Mesothelial cell of epicardium (in vitro differentiated cells): ENCODE measurements around the gene ZFP92. TPM values are rescaled to one million over a fixed set of nuclear protein-coding genes. Genes with fewer than 3 reads are reported as not detected.

ENCODE experiments used
- DNase-seq, 2 experiments: peaks; one replicate each; pipeline ENCODE4 v3.0.0; 2021; ENCODE audit warnings: low spot score in 2 of 2; ENCODE audit not compliant: unreplicated experiment in 2 of 2
- H3K27ac Mint-ChIP-seq: 2 replicates; pipeline ENCODE4 v1.8.0; 2021; ENCODE audit warnings: mixed read lengths
- H3K27me3 Mint-ChIP-seq: 2 replicates; pipeline ENCODE4 v1.8.0; 2021; ENCODE audit warnings: low read depth, mixed read lengths
- H3K36me3 Mint-ChIP-seq: 2 replicates; pipeline ENCODE4 v1.8.0; 2021; ENCODE audit warnings: mixed read lengths
- H3K4me1 Mint-ChIP-seq: 2 replicates; pipeline ENCODE4 v1.8.0; 2021; ENCODE audit warnings: mixed read lengths
- H3K4me3 Mint-ChIP-seq: 2 replicates; pipeline ENCODE4 v1.8.0; 2021; ENCODE audit warnings: mild to moderate bottlenecking, moderate library complexity, mixed read lengths
- H3K9me3 Mint-ChIP-seq: 2 replicates; pipeline ENCODE4 v1.8.0; 2021; ENCODE audit warnings: mixed read lengths
- total RNA-seq: library from RNA; stranded (reverse); gene quantifications from 3 replicates; pipeline ENCODE4 v1.2.1, GENCODE V29; 2021
- TF ChIP-seq, protein P1 (sequence below): fragments of 200-600 bp; sonication (generic); IDR thresholded peaks from one replicate; pipeline ENCODE4 v1.5.0; 2021; ENCODE audit warnings: antibody characterized with exemption; ENCODE audit not compliant: unreplicated experiment

ZFP92 gene
- total RNA-seq, 1 donor from 2014 or later = 1.3 TPM

DNA sequence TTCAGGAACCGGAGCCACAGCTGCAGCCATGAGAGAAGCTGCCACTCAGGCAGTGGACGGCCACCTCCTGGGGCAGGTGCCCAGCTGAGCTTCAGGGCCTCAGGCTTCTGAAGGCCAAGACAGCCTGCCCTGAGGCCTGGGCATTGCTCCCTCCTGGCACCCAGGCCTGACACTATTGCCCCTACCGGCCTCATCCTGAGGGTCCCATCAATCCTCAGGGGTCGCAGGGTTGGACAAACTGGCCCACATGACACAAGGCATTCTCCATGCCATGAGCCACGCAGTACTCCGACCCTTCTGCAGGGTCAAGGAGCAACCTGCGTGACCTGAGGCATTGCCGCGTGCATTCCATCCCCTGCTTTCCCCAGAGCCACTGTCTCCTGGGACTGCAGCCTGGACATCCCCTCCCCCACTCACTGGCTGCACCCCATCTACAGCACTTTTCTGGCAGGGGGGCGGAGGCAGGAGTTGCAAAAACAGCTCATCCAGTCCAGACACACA, 3.0 kb upstream of the ZFP92 start:
- Mint-ChIP-seq H3K9me3 (peaks cover 6% of the 10 kb centered on the region), H3K27me3 (peaks cover 30% of the 10 kb centered on the region), H3K4me3 (no peak overlapping the region), H3K36me3 (no peaks in the 10 kb centered on the region), H3K4me1 (peaks cover 14% of the 10 kb centered on the region), H3K27ac (no peak overlapping the region)
- no peak for DNase-seq
- TF ChIP-seq, protein P1, sequence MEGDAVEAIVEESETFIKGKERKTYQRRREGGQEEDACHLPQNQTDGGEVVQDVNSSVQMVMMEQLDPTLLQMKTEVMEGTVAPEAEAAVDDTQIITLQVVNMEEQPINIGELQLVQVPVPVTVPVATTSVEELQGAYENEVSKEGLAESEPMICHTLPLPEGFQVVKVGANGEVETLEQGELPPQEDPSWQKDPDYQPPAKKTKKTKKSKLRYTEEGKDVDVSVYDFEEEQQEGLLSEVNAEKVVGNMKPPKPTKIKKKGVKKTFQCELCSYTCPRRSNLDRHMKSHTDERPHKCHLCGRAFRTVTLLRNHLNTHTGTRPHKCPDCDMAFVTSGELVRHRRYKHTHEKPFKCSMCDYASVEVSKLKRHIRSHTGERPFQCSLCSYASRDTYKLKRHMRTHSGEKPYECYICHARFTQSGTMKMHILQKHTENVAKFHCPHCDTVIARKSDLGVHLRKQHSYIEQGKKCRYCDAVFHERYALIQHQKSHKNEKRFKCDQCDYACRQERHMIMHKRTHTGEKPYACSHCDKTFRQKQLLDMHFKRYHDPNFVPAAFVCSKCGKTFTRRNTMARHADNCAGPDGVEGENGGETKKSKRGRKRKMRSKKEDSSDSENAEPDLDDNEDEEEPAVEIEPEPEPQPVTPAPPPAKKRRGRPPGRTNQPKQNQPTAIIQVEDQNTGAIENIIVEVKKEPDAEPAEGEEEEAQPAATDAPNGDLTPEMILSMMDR = no peak

DNA sequence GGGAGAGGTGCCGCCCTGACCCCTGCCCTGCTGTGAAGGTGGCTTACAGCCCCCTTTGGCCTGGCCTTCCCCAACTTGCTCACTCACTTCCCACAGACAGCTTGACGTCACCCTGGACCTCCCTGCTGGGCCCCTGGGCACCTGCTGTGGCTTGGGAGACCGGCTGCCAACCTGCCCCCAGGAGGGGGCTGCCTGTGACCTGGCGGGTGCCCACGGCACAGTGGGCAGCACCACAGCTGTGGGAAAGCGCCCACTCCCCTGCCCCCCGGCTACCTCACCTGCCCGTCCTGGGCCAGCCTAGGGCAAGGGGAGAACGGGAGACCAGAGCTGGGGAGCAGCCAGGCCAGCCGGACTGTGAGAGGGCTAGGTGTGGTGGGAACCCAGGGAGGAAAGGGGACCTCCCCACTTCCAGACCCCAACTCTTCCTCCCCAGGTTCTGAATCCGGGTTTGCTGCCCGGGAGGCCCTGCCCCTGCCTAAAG, 2.4 kb upstream of the ZFP92 start:
- Mint-ChIP-seq H3K4me3 (no peak overlapping the region), H3K9me3 (peaks cover 4% of the 10 kb centered on the region), H3K27ac (no peak overlapping the region), H3K4me1 (peaks cover 14% of the 10 kb centered on the region), H3K36me3 (no peaks in the 10 kb centered on the region), H3K27me3 (peaks cover 30% of the 10 kb centered on the region)
- no peak for DNase-seq
- TF ChIP-seq, protein P1 = no peak

DNA sequence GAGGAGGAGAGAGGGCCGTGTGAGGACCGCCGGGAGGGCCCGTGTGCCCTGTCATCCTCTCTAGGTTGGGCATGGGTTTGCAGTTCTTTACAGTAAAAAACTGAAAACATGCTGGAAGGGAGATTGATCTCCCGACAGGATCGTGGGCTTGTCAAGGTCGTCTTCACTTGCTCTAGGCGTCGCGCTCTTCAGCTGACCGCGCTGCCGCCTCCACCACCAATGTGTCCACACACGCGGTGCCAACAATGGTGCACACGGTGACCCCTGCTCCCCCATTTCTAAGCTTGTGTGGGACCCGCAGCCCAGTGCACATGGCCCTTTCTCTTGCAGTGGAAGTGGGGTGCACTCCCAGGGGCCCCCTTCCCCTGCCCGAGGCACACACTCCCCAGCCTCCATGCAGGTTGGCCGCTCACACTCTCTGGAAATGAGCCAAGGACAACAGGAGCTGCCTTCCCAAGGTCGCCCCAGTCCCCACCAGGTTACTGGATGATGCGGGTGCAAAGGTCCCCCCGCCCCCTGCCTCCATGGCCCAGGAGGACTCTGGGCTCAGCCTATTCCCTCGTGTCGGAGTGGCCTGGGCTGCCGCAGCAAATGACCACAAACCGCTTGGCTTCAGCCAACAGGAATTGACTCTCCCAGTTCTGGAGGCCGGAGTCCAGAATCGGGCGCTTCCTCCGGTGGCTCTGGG, 1.7 kb upstream of the ZFP92 start:
- peaks cover 26% of the 10 kb centered on the region for H3K27me3 Mint-ChIP-seq
- H3K27ac Mint-ChIP-seq = no peak overlapping the region
- H3K4me3 Mint-ChIP-seq = no peak overlapping the region
- H3K9me3 Mint-ChIP-seq = peaks cover 4% of the 10 kb centered on the region
- TF ChIP-seq, protein P1 = no peak
- DNase-seq = no peak
- H3K36me3 Mint-ChIP-seq = no peaks in the 10 kb centered on the region
- peaks cover 14% of the 10 kb centered on the region for H3K4me1 Mint-ChIP-seq

DNA sequence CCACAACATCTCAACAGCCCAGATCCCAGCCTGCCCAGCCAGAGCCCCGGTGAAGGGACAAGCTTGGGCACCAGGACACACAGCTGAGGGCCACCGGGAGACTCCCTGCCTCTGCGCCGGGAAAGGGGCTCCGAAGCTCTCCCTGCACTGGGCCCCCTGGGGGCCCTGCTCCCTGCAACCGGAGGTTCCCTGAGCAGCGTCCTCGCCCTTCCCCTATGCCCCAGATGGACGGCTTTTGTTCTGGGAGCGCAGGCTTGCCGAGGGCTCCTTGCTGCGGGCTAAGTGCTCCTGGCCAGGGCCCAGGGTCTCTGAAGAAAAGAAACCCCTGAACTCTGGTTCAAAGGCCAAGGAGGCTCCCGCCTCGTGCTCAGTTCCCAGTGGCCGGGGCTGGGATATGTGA, 899 bp upstream of the ZFP92 start:
- no peaks in the 10 kb centered on the region for H3K36me3 Mint-ChIP-seq
- H3K27me3 Mint-ChIP-seq = peaks cover 19% of the 10 kb centered on the region
- no peak overlapping the region for H3K27ac Mint-ChIP-seq
- peaks cover 5% of the 10 kb centered on the region for H3K9me3 Mint-ChIP-seq
- peaks cover 14% of the 10 kb centered on the region for H3K4me1 Mint-ChIP-seq
- no peak for DNase-seq
- H3K4me3 Mint-ChIP-seq = peak overlapping the region; percentile 59
- TF ChIP-seq, protein P1 = no peak

DNA sequence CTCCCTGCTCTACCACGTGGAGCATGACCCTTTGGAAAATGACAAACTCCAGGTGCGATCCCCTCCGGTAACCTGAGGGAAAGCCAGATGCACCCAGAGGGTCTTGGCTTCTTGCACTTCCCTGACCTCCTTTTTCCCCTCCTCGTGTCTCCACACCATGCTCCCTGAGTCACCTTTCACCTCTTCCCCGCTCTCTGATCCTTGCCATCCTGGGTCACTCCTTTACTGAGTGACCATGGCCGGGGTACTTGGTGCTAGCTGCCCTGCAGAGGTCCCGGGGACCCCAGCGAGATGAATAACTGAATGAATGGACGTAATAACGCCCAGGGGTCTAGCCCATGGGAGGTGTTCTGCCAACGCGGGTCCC, 401 bp upstream of the ZFP92 start:
- H3K9me3 Mint-ChIP-seq = peaks cover 10% of the 10 kb centered on the region
- peaks cover 16% of the 10 kb centered on the region for H3K27me3 Mint-ChIP-seq

More for the DNA sequence above, 401 bp upstream of the ZFP92 start:
- TF ChIP-seq, protein P1 = no peak
- Mint-ChIP-seq H3K4me1 (peaks cover 14% of the 10 kb centered on the region), H3K27ac (no peak overlapping the region), H3K4me3 (peak overlapping the region; percentile 59), H3K36me3 (no peaks in the 10 kb centered on the region)
- no peak for DNase-seq
